Tibial nerve (tissue), 4 donors: Measurements from ENCODE around the gene HAND2. TPM values are rescaled to one million over a fixed set of nuclear protein-coding genes. Genes with fewer than 3 reads are reported as not detected.

ENCODE experiments used
- DNase-seq, 2 donors: peaks; one replicate each; pipeline ENCODE4 v3.0.0-alpha.2; 2019; ENCODE audit warnings: low spot score in 2 of 2
- H3K27ac ChIP-seq, 4 donors: fragments of 200-600 bp; sonication (generic) in 3 of 4; one replicate each; pipeline ENCODE4 v1.5.1; 2017 to 2019; ENCODE audit warnings: mild to moderate bottlenecking in 1 of 4
- H3K27me3 ChIP-seq, 2 donors: fragments of 200-600 bp; sonication (generic) in 1 of 2; one replicate each; pipeline versions ENCODE4 v1.5.1 to v1.6.0; 2017 to 2019
- H3K36me3 ChIP-seq, 3 donors: fragments of 200-600 bp; sonication (generic); one replicate each; pipeline ENCODE4 v1.5.1; 2018 to 2019
- H3K4me1 ChIP-seq, 4 donors: fragments of 200-600 bp; sonication (generic) in 3 of 4; one replicate each; pipeline ENCODE4 v1.5.1; 2017 to 2019
- H3K4me3 ChIP-seq, 4 donors: fragments of 200-600 bp; sonication (generic) in 3 of 4; one replicate each; pipeline ENCODE4 v1.5.1; 2017 to 2019; ENCODE audit warnings: mild to moderate bottlenecking in 1 of 4, moderate library complexity in 1 of 4
- H3K9me3 ChIP-seq, 4 donors: fragments of 200-600 bp; sonication (generic) in 3 of 4; one replicate each; pipeline ENCODE4 v1.5.1; 2017 to 2019
- EP300 ChIP-seq, 2 donors: sonication (generic); formaldehyde crosslinking; IDR thresholded peaks; one replicate each; pipeline ENCODE4 v1.6.1; 2017; ENCODE audit warnings: antibody characterized with exemption in 2 of 2, mild to moderate bottlenecking in 1 of 2
- POLR2A ChIP-seq, 2 donors: fragments of 450-650 bp; IDR thresholded peaks; one replicate each; pipeline ENCODE4 v1.6.1; 2017; ENCODE audit warnings: antibody characterized with exemption in 2 of 2, mild to moderate bottlenecking in 2 of 2, moderate library complexity in 2 of 2
- WGBS, 2 donors: methylation state at CpG; one replicate each; pipeline ENCODE4 v1.1.5; 2018; 5-methylcytosine and 5-hydroxymethylcytosine counted together
- total RNA-seq, 4 donors: library from RNA; depleted of rRNA; stranded (reverse); fragments of >200 nt; gene quantifications; one replicate each; pipeline ENCODE4 v1.1.0, GENCODE V29; 2016
- TF ChIP-seq, protein P1 (sequence below), 5 experiments: fragments of 200-600 bp in 3 of 5; fragments of 450-650 bp in 2 of 5; sonication (generic) in 3 of 5; IDR thresholded peaks; one replicate each; pipeline ENCODE4 v1.5.1; 2016 to 2019; ENCODE audit warnings: antibody characterized with exemption in 5 of 5, mild to moderate bottlenecking in 3 of 5, moderate library complexity in 2 of 5

Gene HAND2
- total RNA-seq, 4 donors from 2014 or later: 1.9 to 5.1 (median 3.6) TPM

DNA sequence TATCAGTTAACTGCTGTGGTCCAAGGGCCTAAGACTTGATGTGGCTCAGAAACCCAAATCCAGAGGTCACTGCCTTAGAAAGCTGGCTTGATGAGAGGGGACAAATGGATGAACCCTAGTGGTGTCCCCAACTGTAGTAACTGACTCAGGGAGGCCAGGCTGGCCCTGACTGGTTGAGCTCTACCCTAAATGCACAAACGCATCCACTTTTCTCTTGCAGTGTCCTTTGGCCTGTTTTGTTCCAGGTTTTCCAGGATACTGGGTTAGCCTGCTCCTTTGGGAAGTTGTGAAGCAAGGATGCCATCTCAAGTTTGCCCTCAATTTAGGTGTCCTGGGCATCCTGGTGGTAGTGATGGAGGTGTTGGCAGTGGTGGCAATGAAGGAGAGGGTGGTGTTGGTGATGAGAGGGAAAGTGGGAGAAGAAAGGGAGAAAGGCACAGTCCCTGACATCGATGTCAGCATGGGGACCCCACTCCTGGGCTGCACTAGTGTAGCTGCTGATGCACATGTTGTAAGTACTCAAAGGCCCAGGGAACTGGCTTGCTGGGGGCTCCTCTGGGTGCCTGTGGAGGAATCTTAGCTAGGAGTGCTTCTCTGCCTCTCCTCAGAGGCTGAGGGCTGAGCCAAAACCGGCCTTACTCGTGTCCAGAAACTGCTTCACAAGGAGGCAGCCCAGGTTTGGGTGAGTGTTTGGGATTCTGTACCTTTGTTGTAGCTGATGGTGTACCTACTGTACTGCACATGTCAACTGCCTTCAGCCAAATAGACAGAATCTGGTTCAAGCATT lies 2.9 kb upstream of the HAND2 start:
- H3K27ac ChIP-seq: no peak overlapping the region
- no peak overlapping the region for H3K4me3 ChIP-seq
- no peaks in the 10 kb centered on the region for H3K9me3 ChIP-seq
- H3K36me3 ChIP-seq: no peaks in the 10 kb centered on the region
- TF ChIP-seq, protein P1, sequence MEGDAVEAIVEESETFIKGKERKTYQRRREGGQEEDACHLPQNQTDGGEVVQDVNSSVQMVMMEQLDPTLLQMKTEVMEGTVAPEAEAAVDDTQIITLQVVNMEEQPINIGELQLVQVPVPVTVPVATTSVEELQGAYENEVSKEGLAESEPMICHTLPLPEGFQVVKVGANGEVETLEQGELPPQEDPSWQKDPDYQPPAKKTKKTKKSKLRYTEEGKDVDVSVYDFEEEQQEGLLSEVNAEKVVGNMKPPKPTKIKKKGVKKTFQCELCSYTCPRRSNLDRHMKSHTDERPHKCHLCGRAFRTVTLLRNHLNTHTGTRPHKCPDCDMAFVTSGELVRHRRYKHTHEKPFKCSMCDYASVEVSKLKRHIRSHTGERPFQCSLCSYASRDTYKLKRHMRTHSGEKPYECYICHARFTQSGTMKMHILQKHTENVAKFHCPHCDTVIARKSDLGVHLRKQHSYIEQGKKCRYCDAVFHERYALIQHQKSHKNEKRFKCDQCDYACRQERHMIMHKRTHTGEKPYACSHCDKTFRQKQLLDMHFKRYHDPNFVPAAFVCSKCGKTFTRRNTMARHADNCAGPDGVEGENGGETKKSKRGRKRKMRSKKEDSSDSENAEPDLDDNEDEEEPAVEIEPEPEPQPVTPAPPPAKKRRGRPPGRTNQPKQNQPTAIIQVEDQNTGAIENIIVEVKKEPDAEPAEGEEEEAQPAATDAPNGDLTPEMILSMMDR (IDR thresholded peaks at IDR 0.05): no peak
- TF ChIP-seq POLR2A (IDR thresholded peaks at IDR 0.05) (no peak), EP300 (IDR thresholded peaks at IDR 0.05) (no peak)
- H3K27me3 ChIP-seq: peaks cover 2 to 97% of the 10 kb centered on the region in 2 donors
- no peak for DNase-seq
- H3K4me1 ChIP-seq: peaks cover 0 to 48% (median 11%) of the 10 kb centered on the region in 4 donors
- 41 to 53% methylated on average over 4 of the region's 4 CpGs for WGBS, 2 donors

DNA sequence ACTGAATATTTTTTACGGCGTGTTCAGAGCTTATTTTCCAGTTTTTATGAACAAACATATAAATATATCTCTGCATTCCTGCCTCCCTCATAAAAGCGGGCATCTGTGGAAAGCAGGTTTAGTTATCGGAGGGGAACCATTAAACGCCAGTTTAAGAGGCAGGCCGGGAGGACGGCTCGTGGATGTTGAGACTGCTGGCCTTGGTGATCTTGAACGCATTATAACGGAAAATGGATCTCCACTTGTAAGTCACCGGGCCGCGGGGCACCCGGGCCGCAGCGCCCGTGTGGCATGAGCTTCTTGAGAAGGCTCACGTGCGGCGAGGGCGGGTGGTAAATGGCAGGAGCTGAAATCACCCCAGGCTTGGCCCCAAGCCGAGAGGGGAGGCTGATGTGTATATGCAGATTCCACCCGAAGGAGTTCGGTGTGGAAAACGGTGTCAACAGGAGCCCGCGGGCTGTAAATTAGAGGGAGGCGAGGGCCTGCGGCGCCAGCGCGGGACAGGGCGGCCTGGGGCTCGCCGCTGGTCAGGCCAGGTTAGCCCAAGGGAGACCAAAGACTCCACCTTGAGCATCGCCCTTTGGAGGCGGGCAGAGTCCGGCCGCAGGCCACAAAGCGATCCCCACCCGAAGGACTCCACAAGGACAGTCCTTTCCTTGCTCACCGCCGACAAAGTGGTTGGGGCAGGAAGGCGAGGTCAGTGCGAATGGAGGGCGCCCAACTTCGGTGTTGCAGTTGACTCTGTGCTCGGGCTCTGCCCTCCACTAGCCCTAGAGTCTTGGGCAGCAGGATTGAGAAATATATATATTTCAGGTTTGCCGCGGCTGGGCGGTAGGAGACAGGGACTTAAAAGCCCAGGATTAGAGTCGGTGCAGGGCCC lies 1.3 kb upstream of the HAND2 start:
- peak in 1 of 2 donors; percentile 41 for TF ChIP-seq EP300 (IDR thresholded peaks at IDR 0.05)
- TF ChIP-seq, protein P1 (IDR thresholded peaks at IDR 0.05): no peak
- Histone ChIP-seq H3K27ac (no peak overlapping the region), H3K36me3 (no peaks in the 10 kb centered on the region), H3K4me1 (peaks cover 0 to 45% (median 10%) of the 10 kb centered on the region in 4 donors), H3K4me3 (peak overlapping the region in 1 of 4 donors; percentile 59), H3K27me3 (peaks cover 2 to 97% of the 10 kb centered on the region in 2 donors), H3K9me3 (peaks cover 0 to 14% (median 0%) of the 10 kb centered on the region in 4 donors)
- WGBS, 2 donors: 16 to 25% methylated on average over 44 to 52 of the region's 52 CpGs
- no peak for DNase-seq

DNA sequence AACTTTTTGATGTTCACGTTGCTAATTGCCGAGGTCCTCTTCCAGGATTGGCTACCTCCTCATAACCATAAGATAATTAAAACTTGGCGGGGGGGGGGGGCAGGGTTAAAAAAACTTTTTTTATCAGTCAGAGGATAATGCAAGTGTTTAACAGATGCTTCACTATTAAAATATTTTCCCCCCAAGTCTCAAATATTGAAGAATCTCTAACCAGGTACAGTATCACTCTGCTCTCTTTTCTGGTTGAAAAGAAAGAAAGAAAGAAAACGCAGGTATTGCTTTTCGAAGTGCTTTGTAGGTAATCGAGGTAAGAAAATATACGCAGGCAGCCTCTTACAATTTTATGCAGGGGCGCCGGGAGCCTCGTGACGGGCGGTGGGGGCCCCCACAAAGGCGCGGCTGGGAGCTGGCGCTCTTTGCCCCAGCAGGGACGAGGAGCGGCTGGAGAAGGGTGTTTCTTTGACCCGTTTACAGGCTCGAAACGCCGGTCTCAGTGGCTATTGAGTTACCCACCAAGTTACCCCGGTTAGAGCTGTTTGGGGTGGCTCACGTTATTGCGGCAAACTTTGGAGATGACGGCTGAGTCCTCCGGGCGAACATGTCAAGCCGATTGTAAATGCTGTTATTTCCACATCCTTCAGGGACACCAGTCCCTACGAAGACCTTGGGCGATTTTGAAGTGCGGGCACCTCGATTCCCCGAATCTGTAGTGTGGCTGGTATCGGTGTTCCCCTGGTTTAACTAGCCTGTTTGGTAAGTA lies 477 bp upstream of the HAND2 start:
- peaks cover 2 to 97% of the 10 kb centered on the region in 2 donors for H3K27me3 ChIP-seq
- no peak overlapping the region for H3K27ac ChIP-seq
- TF ChIP-seq, protein P1 (IDR thresholded peaks at IDR 0.05): no peak
- TF ChIP-seq POLR2A (IDR thresholded peaks at IDR 0.05): no peak
- no peak for TF ChIP-seq EP300 (IDR thresholded peaks at IDR 0.05)
- H3K4me1 ChIP-seq: peaks cover 0 to 49% (median 10%) of the 10 kb centered on the region in 4 donors
- peak overlapping the region; percentile 4 to 59 (median 51) for H3K4me3 ChIP-seq
- H3K9me3 ChIP-seq: peaks cover 0 to 14% (median 0%) of the 10 kb centered on the region in 4 donors
- H3K36me3 ChIP-seq: no peaks in the 10 kb centered on the region
- DNase-seq: no peak
- WGBS, 2 donors: 7 to 8% methylated on average over 34 of the region's 34 CpGs

DNA sequence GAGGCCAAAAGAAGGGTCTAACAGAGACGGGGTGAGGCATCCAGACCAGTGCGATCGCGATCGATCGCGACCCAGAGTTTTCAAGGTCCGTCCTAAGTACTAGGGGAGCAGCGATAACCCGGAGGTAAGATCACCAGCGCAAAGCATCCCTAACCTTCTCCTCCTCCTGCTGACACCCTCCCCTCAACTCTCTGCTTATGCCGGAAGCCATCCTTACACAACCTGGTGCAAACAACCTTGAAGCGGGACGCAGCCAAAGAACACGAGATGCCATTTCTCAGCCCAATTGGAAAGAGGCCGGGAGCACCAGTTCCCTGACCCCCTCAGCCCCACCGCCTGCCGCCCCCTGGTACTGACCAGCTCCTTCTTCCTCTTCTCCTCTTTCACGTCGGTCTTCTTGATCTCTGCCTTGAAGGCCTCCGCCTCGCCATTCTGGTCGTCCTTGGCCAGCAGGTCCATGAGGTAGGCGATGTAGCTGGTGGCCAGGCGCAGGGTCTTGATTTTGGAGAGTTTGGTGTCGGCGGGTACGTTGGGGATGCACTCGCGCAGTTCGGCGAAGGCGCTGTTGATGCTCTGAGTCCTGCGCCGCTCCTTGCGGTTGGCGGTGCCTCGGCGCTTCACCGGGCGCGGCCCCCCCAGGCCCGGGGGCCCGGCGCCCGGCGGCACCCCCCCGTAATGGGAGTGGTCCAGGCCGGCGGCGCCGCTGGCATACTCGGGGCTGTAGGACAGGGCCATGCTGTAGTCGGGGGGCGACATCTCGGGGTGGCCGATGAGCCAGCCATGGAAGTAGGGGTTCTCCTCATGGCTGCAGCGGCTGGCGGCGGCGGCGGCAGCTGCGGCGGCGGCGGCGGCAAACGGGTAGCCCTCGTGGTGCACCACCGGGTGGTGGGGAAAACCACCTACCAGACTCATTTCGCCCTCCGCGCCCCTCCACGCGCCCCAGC lies 1.4 kb downstream of the HAND2 start:
- Histone ChIP-seq H3K27ac (peak overlapping the region in 1 of 4 donors; percentile 16), H3K4me1 (peaks cover 0 to 60% (median 10%) of the 10 kb centered on the region in 4 donors)
- DNase-seq: no peak

More for the DNA sequence above, 1.4 kb downstream of the HAND2 start:
- Histone ChIP-seq H3K9me3 (peaks cover 0 to 14% (median 0%) of the 10 kb centered on the region in 4 donors), H3K27me3 (peaks cover 2 to 97% of the 10 kb centered on the region in 2 donors), H3K36me3 (no peaks in the 10 kb centered on the region), H3K4me3 (peak overlapping the region; percentile 12 to 59 (median 24))
- peak in 1 of 2 donors; percentile 7 for TF ChIP-seq EP300 (IDR thresholded peaks at IDR 0.05)
- TF ChIP-seq, protein P1 (IDR thresholded peaks at IDR 0.05): no peak
- WGBS, 2 donors: 14% methylated on average over 47 to 54 of the region's 75 CpGs
